ENCODE results near the gene SEC11A. TPM values are rescaled to one million over a fixed set of nuclear protein-coding genes. Genes with fewer than 3 reads are reported as not detected.

Gene SEC11A
- total and polyA plus RNA-seq, 4 donors: 56.7 to 90.2 (median 71.3) TPM

- Histone ChIP-seq H3K4me3 (ENCODE audit: low read depth in 1 of 3, low read length in 3 of 3) (peak overlapping the region; percentile 94 to 95 (median 94)), H3K9me3 (ENCODE audit: control insufficient read depth in 4 of 4, low read length in 3 of 4) (no peaks in the 10 kb centered on the region), H3K27me3 (ENCODE audit: control insufficient read depth in 4 of 4, insufficient read depth in 4 of 4, low read length in 3 of 4) (no peaks in the 10 kb centered on the region), H3K27ac (ENCODE audit: low read depth in 1 of 2, low read length in 2 of 2) (peak overlapping the region; percentile 99 to 100), H3K4me1 (ENCODE audit: control insufficient read depth in 4 of 4, insufficient read depth in 4 of 4, low read length in 3 of 4) (peaks cover 12 to 43% (median 32%) of the 10 kb centered on the region in 4 donors), H3K9ac (ENCODE audit: low read depth in 1 of 2, low read length in 2 of 2) (peak overlapping the region; percentile 99), H3K36me3 (ENCODE audit: control insufficient read depth in 4 of 4, insufficient read depth in 3 of 4, low read depth in 1 of 4, low read length in 3 of 4) (no peaks in the 10 kb centered on the region)
- DNase-seq (ENCODE audit: low spot score): peak; percentile 78
- TF ChIP-seq CTCF (IDR thresholded peaks at IDR 0.05; ENCODE audit: low read depth, low read length, missing input control) (no peak), ZBTB33 (IDR thresholded peaks at IDR 0.05) (no peak), FOXA1 (IDR thresholded peaks at IDR 0.05) (no peak), SP1 (IDR thresholded peaks at IDR 0.05) (no peak), RAD21 (IDR thresholded peaks at IDR 0.05) (peak in 1 of 2 donors; percentile 12), RXRA (IDR thresholded peaks at IDR 0.05) (peak in 1 of 2 donors; percentile 10), HNF4A (conservative IDR thresholded peaks at IDR 0.05) (no peak), NR2F2 (IDR thresholded peaks at IDR 0.05) (no peak), YY1 (IDR thresholded peaks at IDR 0.05) (peak; percentile 68), ATF3 (IDR thresholded peaks at IDR 0.05) (no peak), JUND (IDR thresholded peaks at IDR 0.05) (no peak), TAF1 (conservative IDR thresholded peaks at IDR 0.05) (peak; percentile 65), GABPA (IDR thresholded peaks at IDR 0.05 in 1 of 2, conservative IDR thresholded peaks at IDR 0.05 in 1 of 2) (no peak), HNF4G (IDR thresholded peaks at IDR 0.05) (no peak), REST (IDR thresholded peaks at IDR 0.05) (no peak), MAX (IDR thresholded peaks at IDR 0.05) (no peak), EGR1 (IDR thresholded peaks at IDR 0.05; ENCODE audit: low read depth in 2 of 2) (no peak), FOXA2 (IDR thresholded peaks at IDR 0.05) (no peak)
- WGBS: under 1% methylated on average over 46 of the region's 46 CpGs
Observed at GRCh38 chr15:84747416-84748273, 31.7 kb upstream of the SEC11A start.

Data from liver (tissue), 9 donors.